Measurements from ENCODE around the gene GOLGA5. TPM values are rescaled to one million over a fixed set of nuclear protein-coding genes. Genes with fewer than 3 reads are reported as not detected.
A peak's percentile ranks its signal among the peaks of the same experiment; 100 is the strongest.

Gene GOLGA5
- total RNA-seq, 8 experiments from 2014 or later: 28.1 to 67.3 (median 43.5) TPM

DNA sequence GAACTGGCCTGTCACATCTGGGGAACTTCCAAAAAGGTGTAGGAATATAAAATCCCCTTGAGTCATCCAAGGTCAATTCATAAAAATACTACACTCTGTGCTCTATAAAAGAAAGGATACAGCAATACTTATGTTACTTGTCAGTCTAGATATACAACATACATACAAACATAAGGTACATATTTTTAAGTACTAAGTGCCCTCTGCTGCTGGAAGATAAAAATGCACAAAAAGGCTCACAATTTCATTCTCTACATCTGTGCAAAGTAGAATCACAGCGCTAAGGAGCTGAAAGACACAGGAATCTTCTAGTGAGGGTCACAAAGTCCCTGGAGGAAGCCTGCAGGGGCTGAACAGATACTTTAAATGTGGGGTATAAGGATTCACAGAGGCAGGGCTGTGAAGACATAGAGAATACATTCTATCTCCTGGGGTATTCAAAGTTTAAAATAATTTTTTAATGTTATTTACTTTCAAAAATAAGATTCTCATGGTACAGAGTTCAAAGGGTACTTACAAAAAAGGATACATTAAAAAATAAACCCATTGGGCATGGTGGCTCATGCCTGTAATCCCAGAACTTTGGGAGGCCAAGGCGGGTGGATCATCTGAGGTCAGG is 10.2 kb upstream of the GOLGA5 start:
- in situ Hi-C loops (cut with MboI; ENCODE audit: low pct_unique_long_range_greater_than_20kb in 2 of 9, low sequenced_read_pairs in 9 of 9, unreplicated experiment in 9 of 9): loop anchor here in 2 of 9 experiments (10.0 to 25.0 kb wide), 2 partner anchors 69 to 97 kb away; no protein-coding TSS in a partner anchor
- WGBS, 10 experiments: 0 to 75% (median 50%) methylated on average over 1 to 2 of the region's 2 CpGs; no CpG with 5 or more reads in 2 of the 10 experiments
- Histone ChIP-seq H3K4me1 (replicated peaks in 1 of 2) (no peaks in the 10 kb centered on the region), H3K4me3 (no peak overlapping the region), H3K27ac (no peak overlapping the region)
- ATAC-seq (replicated peaks in 6 of 8): peak; percentile 13 to 90 (median 78)

DNA sequence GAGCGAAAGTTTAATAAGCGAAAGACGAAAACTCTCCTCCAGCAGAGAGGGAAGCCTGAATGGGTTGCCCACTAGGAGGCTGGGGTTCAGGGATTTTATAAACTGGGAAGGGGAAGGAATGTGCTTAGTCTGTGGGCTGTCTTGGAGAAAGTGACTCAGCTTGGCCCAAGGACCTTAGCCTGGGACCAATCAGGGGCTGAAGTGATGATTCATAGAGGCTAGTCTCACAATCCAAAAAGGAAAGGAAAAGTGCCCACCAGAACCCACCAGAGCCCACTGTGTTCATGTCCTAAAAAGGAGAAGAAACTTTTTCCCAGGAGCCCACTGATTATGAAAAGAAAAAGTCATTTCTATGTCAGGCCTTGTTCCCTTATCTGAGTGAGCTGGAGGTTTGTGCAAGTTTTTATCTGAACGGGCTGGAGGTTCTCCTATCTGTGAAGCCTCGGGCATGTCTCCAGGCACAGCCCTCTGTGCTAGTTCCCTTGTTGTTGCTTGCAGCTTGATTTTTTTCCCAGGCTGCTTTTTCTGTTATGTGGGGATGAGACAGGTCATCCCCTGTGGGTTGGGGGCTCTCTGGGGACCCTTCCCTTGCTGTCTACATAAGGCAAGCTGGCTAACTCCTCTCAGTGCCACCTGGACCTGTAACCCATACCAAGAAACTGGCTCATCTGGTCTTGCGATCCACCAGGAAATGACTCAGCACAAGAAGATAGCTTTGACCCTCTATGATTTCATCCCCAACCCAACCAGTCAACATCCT is 8.3 kb upstream of the GOLGA5 start:
- H3K4me3 ChIP-seq: no peak overlapping the region
- in situ Hi-C loops (cut with MboI; ENCODE audit: low pct_unique_long_range_greater_than_20kb in 2 of 9, low sequenced_read_pairs in 9 of 9, unreplicated experiment in 9 of 9): loop anchor here in 2 of 9 experiments (10.0 to 25.0 kb wide), 2 partner anchors 71 to 99 kb away; no protein-coding TSS in a partner anchor
- peak in 3 of 8 experiments; percentile 10 to 26 (median 16) for ATAC-seq (replicated peaks in 6 of 8)
- no peaks in the 10 kb centered on the region for H3K4me1 ChIP-seq (replicated peaks in 1 of 2)
- WGBS, 10 experiments: 56 to 100% (median 86%) methylated on average over 1 to 6 of the region's 6 CpGs; no CpG with 5 or more reads in 2 of the 10 experiments
- H3K27ac ChIP-seq: no peak overlapping the region

DNA sequence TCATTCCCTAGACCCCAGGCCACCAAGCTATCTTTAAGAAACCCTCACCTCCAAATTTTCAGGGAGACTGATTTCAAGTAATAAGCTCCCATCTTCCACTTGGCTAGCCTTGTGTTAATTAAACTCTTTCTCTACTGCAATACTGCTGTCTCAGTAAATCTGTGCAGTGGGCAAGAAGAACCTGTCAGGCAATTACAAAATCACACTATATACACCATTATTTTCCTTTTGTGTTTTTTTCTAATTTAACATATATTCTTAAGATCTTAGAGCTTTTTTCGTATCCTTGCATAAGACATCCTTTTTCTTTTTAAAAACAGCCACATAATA is 7.7 kb upstream of the GOLGA5 start:
- no peaks in the 10 kb centered on the region for H3K4me1 ChIP-seq (replicated peaks in 1 of 2)
- WGBS, 10 experiments: 94 to 100% (median 100%) methylated on average over 1 of the region's 1 CpG; no CpG with 5 or more reads in 2 of the 10 experiments
- in situ Hi-C loops (cut with MboI; ENCODE audit: low pct_unique_long_range_greater_than_20kb in 2 of 9, low sequenced_read_pairs in 9 of 9, unreplicated experiment in 9 of 9): loop anchor here in 2 of 9 experiments (10.0 to 25.0 kb wide), 2 partner anchors 72 to 99 kb away; no protein-coding TSS in a partner anchor
- no peak overlapping the region for H3K4me3 ChIP-seq
- ATAC-seq (replicated peaks in 6 of 8): no peak
- H3K27ac ChIP-seq: no peak overlapping the region

DNA sequence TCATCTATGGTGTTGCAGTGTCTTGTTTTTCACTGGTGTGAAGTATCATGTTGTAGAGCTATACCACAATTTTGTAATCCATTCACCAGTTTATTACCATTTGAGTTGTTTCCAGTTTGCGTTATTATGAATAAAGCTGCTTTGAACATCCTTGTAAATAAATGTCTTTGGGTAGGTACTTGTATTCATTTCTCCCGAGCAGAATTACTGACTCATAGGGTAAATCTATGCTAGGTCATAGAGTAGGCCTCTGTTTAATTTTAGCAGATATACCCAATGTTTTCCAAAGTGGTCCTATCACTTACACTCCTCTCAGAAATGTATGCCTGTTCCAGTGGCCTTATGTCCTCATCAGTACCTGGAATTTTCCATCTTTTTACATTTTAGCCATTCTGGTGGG is 6.6 kb upstream of the GOLGA5 start:
- WGBS, 10 experiments: 27 to 100% (median 77%) methylated on average over 1 to 2 of the region's 2 CpGs; no CpG with 5 or more reads in 1 of the 10 experiments
- Histone ChIP-seq H3K27ac (no peak overlapping the region), H3K4me1 (replicated peaks in 1 of 2) (no peaks in the 10 kb centered on the region), H3K4me3 (no peak overlapping the region)
- in situ Hi-C loops (cut with MboI; ENCODE audit: low pct_unique_long_range_greater_than_20kb in 2 of 9, low sequenced_read_pairs in 9 of 9, unreplicated experiment in 9 of 9): loop anchor here in 2 of 9 experiments (10.0 to 25.0 kb wide), 2 partner anchors 73 to 100 kb away; no protein-coding TSS in a partner anchor
- peak in 1 of 8 experiments; percentile 38 for ATAC-seq (replicated peaks in 6 of 8)

DNA sequence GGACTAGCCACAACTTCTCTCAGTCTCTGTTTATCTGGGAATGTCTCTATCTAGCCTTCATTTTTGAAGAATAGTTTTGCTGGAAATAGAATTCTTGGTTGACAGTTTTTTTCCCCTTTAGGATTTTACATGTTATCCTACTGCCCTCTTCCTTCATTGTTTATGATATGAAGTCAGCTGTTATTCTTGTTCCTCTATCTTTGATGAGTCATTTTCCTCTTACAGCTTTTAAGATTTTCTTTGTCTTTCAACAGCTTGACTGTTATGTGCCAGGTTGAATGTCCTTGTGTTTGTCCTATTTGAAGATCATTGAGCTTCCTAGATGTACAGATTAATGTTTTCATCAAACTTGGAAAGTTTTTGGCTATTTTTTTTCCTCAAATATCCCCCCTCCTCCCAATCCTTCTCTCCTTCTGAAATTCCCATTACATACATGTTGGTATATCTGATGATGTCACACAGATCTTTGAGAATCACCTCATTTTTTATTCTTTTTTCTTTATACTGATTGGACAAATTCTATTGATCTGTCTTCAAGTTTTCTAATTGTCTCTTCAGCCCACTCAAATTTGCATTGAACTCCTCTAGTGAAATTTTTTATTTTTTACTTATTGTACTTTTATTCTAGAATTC is 4.5 kb upstream of the GOLGA5 start:
- H3K27ac ChIP-seq: no peak overlapping the region
- H3K4me1 ChIP-seq (replicated peaks in 1 of 2): peaks cover 7 to 9% of the 10 kb centered on the region in 2 donors
- no peak overlapping the region for H3K4me3 ChIP-seq
- ATAC-seq (replicated peaks in 6 of 8): no peak
- in situ Hi-C loops (cut with MboI; ENCODE audit: low pct_unique_long_range_greater_than_20kb in 2 of 9, low sequenced_read_pairs in 9 of 9, unreplicated experiment in 9 of 9): loop anchor here in 2 of 9 experiments (10.0 to 25.0 kb wide), 2 partner anchors 75 to 102 kb away; no protein-coding TSS in a partner anchor

DNA sequence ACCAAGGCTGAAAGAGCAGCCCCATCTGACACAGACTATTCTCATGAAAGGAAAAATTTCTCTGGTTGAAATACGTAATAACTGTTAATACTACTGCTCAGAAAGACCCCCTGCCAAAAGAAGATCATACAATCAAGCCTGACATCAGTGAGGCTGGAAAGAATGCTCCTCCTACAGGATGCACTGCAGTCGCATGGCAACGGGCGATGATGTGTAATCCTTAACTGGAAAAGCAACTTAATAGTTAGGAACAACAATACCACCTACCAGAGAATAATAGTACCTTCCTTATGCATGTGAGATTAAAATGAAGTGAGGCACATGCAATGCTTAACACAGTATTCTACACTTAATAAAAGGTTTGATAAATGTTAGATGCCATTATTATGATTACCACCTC is 1.2 kb upstream of the GOLGA5 start:
- H3K4me1 ChIP-seq (replicated peaks in 1 of 2): peaks cover 16 to 23% of the 10 kb centered on the region in 2 donors
- ATAC-seq (replicated peaks in 6 of 8): no peak
- no peak overlapping the region for H3K27ac ChIP-seq
- no peak overlapping the region for H3K4me3 ChIP-seq
- WGBS, 10 experiments: 51 to 100% (median 80%) methylated on average over 1 to 4 of the region's 4 CpGs; no CpG with 5 or more reads in 1 of the 10 experiments
- in situ Hi-C loops (cut with MboI; ENCODE audit: low pct_unique_long_range_greater_than_20kb in 2 of 9, low sequenced_read_pairs in 9 of 9, unreplicated experiment in 9 of 9): loop anchor here in 1 of 9 experiments (25.0 kb wide), 1 partner anchor 106 kb away; no protein-coding TSS in a partner anchor

DNA sequence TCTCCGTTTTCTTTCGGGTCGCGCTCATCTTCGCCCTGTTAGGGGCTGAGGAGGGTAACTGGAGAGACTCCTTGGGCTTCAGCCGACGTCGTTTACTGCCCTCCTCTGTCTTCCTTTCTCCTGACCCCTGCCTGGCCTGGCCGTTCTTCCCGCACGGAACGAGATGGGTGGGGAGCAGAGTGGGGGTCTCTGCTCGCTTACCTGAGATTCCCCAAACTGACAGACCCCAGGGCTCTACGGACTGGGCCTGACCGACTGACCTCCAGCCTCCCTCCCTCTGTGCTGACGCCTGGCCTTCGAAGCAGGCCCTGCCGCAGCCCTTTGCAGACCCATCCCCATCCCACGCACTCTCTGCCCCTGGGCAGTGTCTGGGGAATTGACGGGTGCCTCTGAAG is 439 bp downstream of the GOLGA5 start:
- in situ Hi-C loops (cut with MboI; ENCODE audit: low pct_unique_long_range_greater_than_20kb in 2 of 9, low sequenced_read_pairs in 9 of 9, unreplicated experiment in 9 of 9): loop anchor here in 1 of 9 experiments (25.0 kb wide), 1 partner anchor 107 kb away; no protein-coding TSS in a partner anchor
- Histone ChIP-seq H3K27ac (peak overlapping the region; percentile 93 to 98), H3K4me1 (replicated peaks in 1 of 2) (peaks cover 16 to 23% of the 10 kb centered on the region in 2 donors), H3K4me3 (peak overlapping the region; percentile 63 to 75 (median 65))
- 0% methylated on average over 1 to 11 of the region's 20 CpGs; no CpG with 5 or more reads in 5 of the 10 experiments for WGBS, 10 experiments
- ATAC-seq (replicated peaks in 6 of 8): peak; percentile 0 to 21 (median 10)

DNA sequence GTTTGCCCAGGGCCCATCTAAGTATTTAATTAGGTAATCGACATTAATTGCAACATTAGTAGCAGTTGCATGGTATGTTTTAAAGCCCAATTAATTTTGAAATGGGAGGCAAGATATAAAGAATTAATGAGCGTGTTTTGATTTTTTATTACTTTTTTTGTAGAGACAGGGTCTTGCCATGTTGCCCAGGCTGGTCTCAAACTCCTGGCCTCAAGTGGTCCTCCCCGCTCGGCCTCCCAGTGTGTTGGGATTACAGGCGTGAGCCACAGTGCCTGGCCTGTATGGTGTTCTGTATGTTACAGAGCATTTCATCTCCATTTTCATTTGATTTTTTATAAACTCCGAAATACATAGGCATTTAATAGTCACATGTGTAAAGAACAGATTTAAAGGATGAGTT is 856 bp downstream of the GOLGA5 start:
- in situ Hi-C loops (cut with MboI; ENCODE audit: low pct_unique_long_range_greater_than_20kb in 2 of 9, low sequenced_read_pairs in 9 of 9, unreplicated experiment in 9 of 9): loop anchor here in 1 of 9 experiments (25.0 kb wide), 1 partner anchor 108 kb away; no protein-coding TSS in a partner anchor

DNA sequence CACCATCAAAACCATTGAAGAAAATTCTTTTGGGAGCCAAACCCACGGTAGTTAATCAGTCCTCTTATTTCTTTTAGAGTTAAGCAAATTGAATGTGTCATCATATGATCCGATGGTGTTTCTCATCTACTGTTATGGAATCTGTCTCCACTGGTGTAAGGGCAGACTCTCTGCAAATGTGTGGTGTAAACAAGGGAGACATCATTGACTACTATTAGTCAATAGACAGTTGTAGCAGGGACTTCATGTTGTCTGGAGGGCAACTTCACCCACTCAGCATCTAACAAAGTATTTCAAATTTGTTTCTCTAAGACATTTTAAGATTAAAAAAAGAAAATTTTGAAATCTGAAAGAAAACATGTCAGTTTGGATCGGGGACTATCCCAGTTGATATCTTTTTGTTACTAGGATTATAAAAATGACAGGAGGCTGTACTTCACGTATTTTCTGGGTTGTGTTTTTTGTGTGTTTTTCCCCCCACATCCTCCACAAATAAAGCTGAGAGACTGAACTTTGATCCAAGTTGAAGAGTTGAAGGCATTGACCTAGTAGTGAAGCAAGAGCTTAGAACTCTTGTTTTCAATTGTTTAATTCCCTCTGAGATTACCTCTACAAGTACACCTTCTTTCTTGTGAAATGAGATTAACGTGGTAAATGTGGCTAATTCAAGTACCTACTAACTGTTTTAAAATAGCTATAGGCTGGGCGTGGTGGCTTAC is 4.0 kb downstream of the GOLGA5 start:
- ATAC-seq (replicated peaks in 6 of 8): no peak
- no peak overlapping the region for H3K4me3 ChIP-seq
- in situ Hi-C loops (cut with MboI; ENCODE audit: low pct_unique_long_range_greater_than_20kb in 2 of 9, low sequenced_read_pairs in 9 of 9, unreplicated experiment in 9 of 9): loop anchor here in 1 of 9 experiments (25.0 kb wide), 1 partner anchor 111 kb away; no protein-coding TSS in a partner anchor
- no peak overlapping the region for H3K27ac ChIP-seq
- 56 to 97% (median 87%) methylated on average over 2 to 6 of the region's 6 CpGs; no CpG with 5 or more reads in 1 of the 10 experiments for WGBS, 10 experiments
- H3K4me1 ChIP-seq (replicated peaks in 1 of 2): peaks cover 25 to 46% of the 10 kb centered on the region in 2 donors

More for the DNA sequence above, 856 bp downstream of the GOLGA5 start:
- no peak for ATAC-seq (replicated peaks in 6 of 8)
- H3K4me1 ChIP-seq (replicated peaks in 1 of 2): peaks cover 16 to 24% of the 10 kb centered on the region in 2 donors
- WGBS, 10 experiments: 0 to 77% (median 33%) methylated on average over 1 to 5 of the region's 6 CpGs; no CpG with 5 or more reads in 2 of the 10 experiments
- peak overlapping the region; percentile 63 to 75 (median 65) for H3K4me3 ChIP-seq
- peak overlapping the region; percentile 93 to 98 for H3K27ac ChIP-seq

DNA sequence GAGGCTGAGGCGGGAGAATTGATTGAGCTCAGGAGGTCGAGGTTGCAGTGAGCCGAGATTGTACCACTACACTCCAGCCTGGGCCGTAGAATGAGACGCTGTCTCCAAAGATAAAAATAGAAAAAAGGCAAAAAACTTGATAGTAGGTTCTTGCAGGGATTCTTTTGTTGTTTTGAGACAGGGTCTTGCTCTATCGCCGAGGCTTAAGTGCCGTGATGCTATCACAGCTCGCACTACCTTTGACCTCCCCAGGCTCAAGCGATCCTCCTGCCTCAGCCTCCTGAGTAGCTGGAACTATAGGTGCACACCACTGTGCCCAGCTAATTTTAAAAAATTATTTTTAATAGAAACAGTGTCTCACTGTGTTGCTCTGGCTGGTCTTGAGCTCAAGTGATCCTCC is 4.7 kb downstream of the GOLGA5 start:
- Histone ChIP-seq H3K27ac (no peak overlapping the region), H3K4me3 (no peak overlapping the region), H3K4me1 (replicated peaks in 1 of 2) (peaks cover 19 to 41% of the 10 kb centered on the region in 2 donors)
- no peak for ATAC-seq (replicated peaks in 6 of 8)
- WGBS, 10 experiments: 80 to 100% (median 96%) methylated on average over 1 to 10 of the region's 10 CpGs; no CpG with 5 or more reads in 2 of the 10 experiments
- in situ Hi-C loops (cut with MboI; ENCODE audit: low pct_unique_long_range_greater_than_20kb in 2 of 9, low sequenced_read_pairs in 9 of 9, unreplicated experiment in 9 of 9): loop anchor here in 1 of 9 experiments (25.0 kb wide), 1 partner anchor 112 kb away; no protein-coding TSS in a partner anchor

DNA sequence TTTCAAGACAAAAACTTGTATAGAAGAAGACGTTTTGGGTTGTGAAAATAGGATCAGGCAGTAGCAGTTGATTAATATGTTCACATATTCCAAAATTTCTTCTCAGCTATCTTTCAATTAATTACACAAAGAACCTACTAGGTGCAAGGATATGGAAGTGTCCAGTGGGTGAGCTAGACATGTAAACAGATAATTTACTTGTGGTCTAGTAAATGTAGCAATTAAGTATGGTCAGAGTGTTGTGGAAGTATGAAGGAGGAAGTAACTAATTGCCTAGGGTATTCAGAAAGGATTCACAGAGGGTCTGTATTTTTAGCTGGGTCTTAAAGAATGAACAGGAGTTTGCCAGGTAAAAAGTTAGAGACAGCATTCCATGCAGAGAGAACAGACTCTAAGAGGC is 5.9 kb downstream of the GOLGA5 start:
- Histone ChIP-seq H3K27ac (no peak overlapping the region), H3K4me3 (no peak overlapping the region), H3K4me1 (replicated peaks in 1 of 2) (peaks cover 19 to 39% of the 10 kb centered on the region in 2 donors)
- WGBS, 10 experiments: 80 to 100% (median 87%) methylated on average over 1 of the region's 1 CpG; no CpG with 5 or more reads in 4 of the 10 experiments
- in situ Hi-C loops (cut with MboI; ENCODE audit: low pct_unique_long_range_greater_than_20kb in 2 of 9, low sequenced_read_pairs in 9 of 9, unreplicated experiment in 9 of 9): no loop called here
- ATAC-seq (replicated peaks in 6 of 8): no peak

DNA sequence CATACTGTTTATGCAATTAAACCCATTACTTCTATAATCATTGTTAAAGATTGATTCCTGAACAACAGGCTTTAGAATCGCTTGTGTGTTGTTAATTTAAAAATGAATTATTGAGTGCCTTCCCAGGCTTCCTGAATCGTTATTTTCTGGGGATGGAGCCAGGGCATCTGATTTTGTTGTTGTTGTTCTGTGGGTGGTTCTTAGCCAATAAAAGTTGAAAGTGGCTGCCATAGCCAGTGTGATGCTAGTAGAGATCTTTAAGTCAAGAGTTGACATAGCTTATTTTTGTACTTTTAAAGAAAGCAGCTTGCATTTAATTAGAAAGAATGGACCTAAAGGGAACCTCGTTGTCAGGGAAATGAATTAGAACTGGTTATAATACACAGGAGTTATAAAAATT is 6.4 kb downstream of the GOLGA5 start:
- H3K4me3 ChIP-seq: no peak overlapping the region
- in situ Hi-C loops (cut with MboI; ENCODE audit: low pct_unique_long_range_greater_than_20kb in 2 of 9, low sequenced_read_pairs in 9 of 9, unreplicated experiment in 9 of 9): no loop called here
- 0 to 94% (median 78%) methylated on average over 1 to 3 of the region's 3 CpGs for WGBS, 10 experiments
- no peak for ATAC-seq (replicated peaks in 6 of 8)
- H3K4me1 ChIP-seq (replicated peaks in 1 of 2): peaks cover 15 to 34% of the 10 kb centered on the region in 2 donors
- H3K27ac ChIP-seq: no peak overlapping the region
